Measurements from ENCODE around the gene TTBK2. TPM values are rescaled to one million over a fixed set of nuclear protein-coding genes. Genes with fewer than 3 reads are reported as not detected.

Gene TTBK2
- total RNA-seq, 1 experiment from 2014 or later = 10.6 TPM

DNA sequence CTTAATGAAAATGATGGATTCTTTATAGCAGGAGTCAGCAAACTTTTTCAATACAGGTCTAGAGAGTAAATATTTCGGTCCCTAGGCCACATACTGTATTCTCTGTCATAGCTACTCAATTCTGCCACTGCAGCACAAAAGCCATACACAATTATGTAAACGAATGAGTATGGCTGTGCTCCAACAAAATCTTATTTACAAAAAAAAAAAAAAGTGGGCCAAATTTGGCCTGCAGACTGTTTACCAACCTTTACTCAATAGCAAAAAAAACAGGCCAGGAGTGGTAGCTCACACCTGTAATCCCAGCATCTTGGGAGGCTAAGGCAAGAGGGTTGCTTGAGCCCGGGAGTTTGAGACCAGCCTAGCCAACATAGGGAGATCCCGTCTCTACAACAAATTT, 41.1 kb downstream of the TTBK2 start:
- TF ChIP-seq ZNF274 (IDR thresholded peaks at IDR 0.05; ENCODE audit: low read depth, low read length) (no peak), ELF1 (IDR thresholded peaks at IDR 0.05; ENCODE audit: borderline replicate concordance, low read depth) (no peak), SRF (IDR thresholded peaks at IDR 0.05; ENCODE audit: low read depth) (no peak), SP1 (IDR thresholded peaks at IDR 0.05; ENCODE audit: low read depth) (no peak), FOSL1 (IDR thresholded peaks at IDR 0.05; ENCODE audit: low read depth) (no peak), CBX3 (IDR thresholded peaks at IDR 0.05; ENCODE audit: low read depth) (no peak), SIN3A (IDR thresholded peaks at IDR 0.05; ENCODE audit: low read depth) (no peak), EZH2phosphoT487 (IDR thresholded peaks at IDR 0.05; ENCODE audit: borderline replicate concordance) (no peak)
- TF ChIP-seq, protein P1, sequence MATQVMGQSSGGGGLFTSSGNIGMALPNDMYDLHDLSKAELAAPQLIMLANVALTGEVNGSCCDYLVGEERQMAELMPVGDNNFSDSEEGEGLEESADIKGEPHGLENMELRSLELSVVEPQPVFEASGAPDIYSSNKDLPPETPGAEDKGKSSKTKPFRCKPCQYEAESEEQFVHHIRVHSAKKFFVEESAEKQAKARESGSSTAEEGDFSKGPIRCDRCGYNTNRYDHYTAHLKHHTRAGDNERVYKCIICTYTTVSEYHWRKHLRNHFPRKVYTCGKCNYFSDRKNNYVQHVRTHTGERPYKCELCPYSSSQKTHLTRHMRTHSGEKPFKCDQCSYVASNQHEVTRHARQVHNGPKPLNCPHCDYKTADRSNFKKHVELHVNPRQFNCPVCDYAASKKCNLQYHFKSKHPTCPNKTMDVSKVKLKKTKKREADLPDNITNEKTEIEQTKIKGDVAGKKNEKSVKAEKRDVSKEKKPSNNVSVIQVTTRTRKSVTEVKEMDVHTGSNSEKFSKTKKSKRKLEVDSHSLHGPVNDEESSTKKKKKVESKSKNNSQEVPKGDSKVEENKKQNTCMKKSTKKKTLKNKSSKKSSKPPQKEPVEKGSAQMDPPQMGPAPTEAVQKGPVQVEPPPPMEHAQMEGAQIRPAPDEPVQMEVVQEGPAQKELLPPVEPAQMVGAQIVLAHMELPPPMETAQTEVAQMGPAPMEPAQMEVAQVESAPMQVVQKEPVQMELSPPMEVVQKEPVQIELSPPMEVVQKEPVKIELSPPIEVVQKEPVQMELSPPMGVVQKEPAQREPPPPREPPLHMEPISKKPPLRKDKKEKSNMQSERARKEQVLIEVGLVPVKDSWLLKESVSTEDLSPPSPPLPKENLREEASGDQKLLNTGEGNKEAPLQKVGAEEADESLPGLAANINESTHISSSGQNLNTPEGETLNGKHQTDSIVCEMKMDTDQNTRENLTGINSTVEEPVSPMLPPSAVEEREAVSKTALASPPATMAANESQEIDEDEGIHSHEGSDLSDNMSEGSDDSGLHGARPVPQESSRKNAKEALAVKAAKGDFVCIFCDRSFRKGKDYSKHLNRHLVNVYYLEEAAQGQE (IDR thresholded peaks at IDR 0.05; ENCODE audit: low read depth) = no peak
- TF ChIP-seq, protein P2, sequence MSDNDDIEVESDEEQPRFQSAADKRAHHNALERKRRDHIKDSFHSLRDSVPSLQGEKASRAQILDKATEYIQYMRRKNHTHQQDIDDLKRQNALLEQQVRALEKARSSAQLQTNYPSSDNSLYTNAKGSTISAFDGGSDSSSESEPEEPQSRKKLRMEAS (IDR thresholded peaks at IDR 0.05) = no peak
- Histone ChIP-seq H3K9me2 (ENCODE audit: insufficient read depth) (no peaks in the 10 kb centered on the region), H4K20me1 (ENCODE audit: insufficient read depth) (no peaks in the 10 kb centered on the region), H3K9me3 (ENCODE audit: control insufficient read depth in 1 of 2, insufficient read depth in 1 of 2, low read depth in 1 of 2, low read length in 2 of 2) (no peaks in the 10 kb centered on the region), H2AFZ (ENCODE audit: low read depth, low read length, poor library complexity, severe bottlenecking) (no peak overlapping the region), H3K36me3 (ENCODE audit: control insufficient read depth in 1 of 2, insufficient read depth in 2 of 2, low read length in 2 of 2) (no peaks in the 10 kb centered on the region), H3K27ac (ENCODE audit: low read depth, low read length) (no peak overlapping the region), H3K27me3 (ENCODE audit: insufficient read depth, low read length) (no peaks in the 10 kb centered on the region), H3K4me2 (ENCODE audit: low read length) (no peak overlapping the region), H3K4me3 (replicated peaks in 1 of 2; ENCODE audit: low read depth in 1 of 2, low read length in 2 of 2) (no peak overlapping the region), H3K4me1 (ENCODE audit: control insufficient read depth in 1 of 2, insufficient read depth in 2 of 2, low read length in 2 of 2) (no peaks in the 10 kb centered on the region), H3K9ac (ENCODE audit: low read length) (no peak overlapping the region), H3K79me2 (ENCODE audit: insufficient read depth, low read length) (no peaks in the 10 kb centered on the region)
- BruUV-seq (replicated peaks) = no TSS peak
- ATAC-seq = no peak
- RAD21 ChIA-PET (ENCODE audit: low non-redundant PET in 1 of 2, low total read pairs in 2 of 2, uncharacterized antibody in 2 of 2, unreplicated experiment in 2 of 2) = no interaction called here
- POLR2A ChIA-PET = interaction anchor here (0.7 kb wide), 1 partner anchor 148 kb away, joined by 3 read pairs; no protein-coding TSS in a partner anchor
- intact Hi-C loops (cut with micrococcal nuclease) = no loop called here
- DNase-seq (ENCODE audit: low read depth, low spot score) = no peak
- CTCF ChIA-PET = no interaction called here
